Heart left ventricle (tissue), 16 donors: ENCODE measurements around the gene CHSY3. TPM values are rescaled to one million over a fixed set of nuclear protein-coding genes. Genes with fewer than 3 reads are reported as not detected.

ENCODE experiments used
- ATAC-seq, 4 donors: fragments of 200-7000 bp; cut with Tn5 transposase; one replicate each; pipeline ENCODE4 v1.9.1; 2020 to 2022; ENCODE audit warnings: moderate library complexity in 4 of 4, mild to moderate bottlenecking in 3 of 4, moderate number of reproducible peaks in 1 of 4
- DNase-seq, 5 donors: peaks; one replicate each; pipeline ENCODE4 v3.0.0-alpha.2; 2020
- H3K27ac ChIP-seq, 12 donors: fragments of 200-600 bp; sonication (generic) in 4 of 12; one replicate each; pipeline versions ENCODE4 v1.5.0 to v1.8.0; 2016 to 2022; ENCODE audit warnings: mild to moderate bottlenecking in 2 of 12
- H3K27me3 ChIP-seq, 9 donors: fragments of 200-600 bp; sonication (generic) in 2 of 9; one replicate each; pipeline versions ENCODE4 v1.5.1 to v1.8.0; 2016 to 2022; ENCODE audit warnings: mild to moderate bottlenecking in 3 of 9
- H3K36me3 ChIP-seq, 9 donors: fragments of 200-600 bp; sonication (generic) in 2 of 9; one replicate each; pipeline versions ENCODE4 v1.5.0 to v1.8.0; 2018 to 2022; ENCODE audit warnings: mild to moderate bottlenecking in 2 of 9
- H3K4me1 ChIP-seq, 12 donors: fragments of 200-600 bp; sonication (generic) in 4 of 12; one replicate each; pipeline versions ENCODE4 v1.5.0 to v1.8.0; 2016 to 2022; ENCODE audit warnings: mild to moderate bottlenecking in 3 of 12
- H3K4me3 ChIP-seq, 12 donors: fragments of 200-600 bp; sonication (generic) in 4 of 12; one replicate each; pipeline versions ENCODE4 v1.5.0 to v1.8.0; 2017 to 2022; ENCODE audit warnings: mild to moderate bottlenecking in 9 of 12, moderate library complexity in 4 of 12
- H3K9me3 ChIP-seq, 12 donors: fragments of 200-600 bp; sonication (generic) in 4 of 12; one replicate each; pipeline versions ENCODE4 v1.5.0 to v1.8.0; 2016 to 2022; ENCODE audit warnings: mild to moderate bottlenecking in 1 of 12
- POLR2A ChIP-seq, 2 donors: fragments of 450-650 bp; IDR thresholded peaks; one replicate each; pipeline ENCODE4 v1.6.1; 2017; ENCODE audit warnings: antibody characterized with exemption in 2 of 2, mild to moderate bottlenecking in 2 of 2, moderate library complexity in 2 of 2
- WGBS, 4 donors: extraction: QIAGEN DNeasy Blood & Tissue Kit in 2 of 4; methylation state at CpG; one replicate each; pipeline versions ENCODE4 v1.1.5 to v1.1.7; 2013 to 2018; 5-methylcytosine and 5-hydroxymethylcytosine counted together
- intact Hi-C, 10 donors: fragments of 100-400 bp; cut with DNase I; formaldehyde crosslinking; loops; one replicate each; pipeline versions ENCODE4 v1.11.1 to v1.14.2; 2022
- polyA plus RNA-seq, 2 donors: library from polyadenylated mRNA; stranded (reverse); fragments of 200-250 nt; gene quantifications; one replicate each; pipeline ENCODE4 v1.2.3, GENCODE V29; 2013
- total RNA-seq, 9 donors: library from RNA; depleted of rRNA in 2 of 9; stranded (reverse); fragments of >200 nt in 2 of 9; fragmentation: NEBNext Ultra II Directional in 3 of 9; extraction: Animal tissue kit (Norgen Biotek cat#: 25700) in 3 of 9; gene quantifications; one replicate each; pipeline versions ENCODE4 v1.1.0 to v1.2.4, GENCODE V29; 2016 to 2023
- TF ChIP-seq, protein P1 (sequence below), 12 donors: fragments of 200-600 bp; sonication (generic) in 4 of 12; IDR thresholded peaks; one replicate each; pipeline versions ENCODE4 v1.5.0 to v1.8.0; 2018 to 2022; ENCODE audit warnings: antibody characterized with exemption in 12 of 12, mild to moderate bottlenecking in 5 of 12
- donor health status: ischemic (EF 13 %, LVEDD 7.1; RV severe dilation, severe dysfunction).
- donor health status: healthy with polysubstance abuse.
- donor health status: DM: no; HTN: yes; CAD: no.
- donor health status: DM: no; HTN: no; CAD: no.
- donor health status: ischemic (EF 25% LVEDD 6.9; RV normal size, moderate dysfunction).
- donor health status: ischemic (EF 25% LVEDD 5.7; RV mildly dilated, moderate dysfunction).
- donor health status: healthy.
- donor health status: DM: yes; HTN: yes; CAD: no.
- donor health status: ischemic (EF 35%, LVEDD 5.7; RV mildly dilated, moderate dysfunction).
- donor health status: nonischemic (EF 11% LVEDD 7.7; RV severe dilation, severe dysfunction).
- donor health status: DM: yes; HTN: yes; CAD: no.
- donor health status: PGD.
- donor health status: ischemic (EF 29% LVEDD 5.4; RV normal size, mild dysfunction).
- donor health status: nonischemic (EF 23%, LVEDD 6.1; RV moderate dilation, normal function).

Gene CHSY3
- total and polyA plus RNA-seq, 11 donors = 0.04 to 2.9 (median 1.0) TPM

DNA sequence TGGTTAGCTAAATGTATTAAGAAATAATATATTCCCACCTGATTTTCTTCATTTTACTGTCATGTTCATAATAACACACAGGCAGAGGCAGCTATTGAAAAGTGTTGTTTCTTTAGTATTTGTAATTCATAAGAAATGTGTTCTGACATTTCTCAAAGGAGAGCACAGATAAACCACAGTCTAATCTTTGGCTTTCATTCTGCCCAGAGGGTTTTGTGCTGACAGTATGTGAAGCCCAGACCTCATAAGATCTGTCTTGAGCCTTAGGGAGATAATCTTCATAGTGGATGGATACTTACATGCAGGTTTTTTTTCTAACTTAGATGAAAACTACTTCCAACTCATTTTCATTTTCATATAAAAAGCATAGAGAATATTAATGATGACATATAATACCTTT lies 206.1 kb downstream of the CHSY3 start:
- TF ChIP-seq, protein P1, sequence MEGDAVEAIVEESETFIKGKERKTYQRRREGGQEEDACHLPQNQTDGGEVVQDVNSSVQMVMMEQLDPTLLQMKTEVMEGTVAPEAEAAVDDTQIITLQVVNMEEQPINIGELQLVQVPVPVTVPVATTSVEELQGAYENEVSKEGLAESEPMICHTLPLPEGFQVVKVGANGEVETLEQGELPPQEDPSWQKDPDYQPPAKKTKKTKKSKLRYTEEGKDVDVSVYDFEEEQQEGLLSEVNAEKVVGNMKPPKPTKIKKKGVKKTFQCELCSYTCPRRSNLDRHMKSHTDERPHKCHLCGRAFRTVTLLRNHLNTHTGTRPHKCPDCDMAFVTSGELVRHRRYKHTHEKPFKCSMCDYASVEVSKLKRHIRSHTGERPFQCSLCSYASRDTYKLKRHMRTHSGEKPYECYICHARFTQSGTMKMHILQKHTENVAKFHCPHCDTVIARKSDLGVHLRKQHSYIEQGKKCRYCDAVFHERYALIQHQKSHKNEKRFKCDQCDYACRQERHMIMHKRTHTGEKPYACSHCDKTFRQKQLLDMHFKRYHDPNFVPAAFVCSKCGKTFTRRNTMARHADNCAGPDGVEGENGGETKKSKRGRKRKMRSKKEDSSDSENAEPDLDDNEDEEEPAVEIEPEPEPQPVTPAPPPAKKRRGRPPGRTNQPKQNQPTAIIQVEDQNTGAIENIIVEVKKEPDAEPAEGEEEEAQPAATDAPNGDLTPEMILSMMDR (IDR thresholded peaks at IDR 0.05) = no peak
- no peak for TF ChIP-seq POLR2A (IDR thresholded peaks at IDR 0.05)
- intact Hi-C loops = loop anchor here in 1 of 10 donors (10.0 kb wide), 1 partner anchor 994 kb away; no protein-coding TSS in a partner anchor
- ATAC-seq = no peak

DNA sequence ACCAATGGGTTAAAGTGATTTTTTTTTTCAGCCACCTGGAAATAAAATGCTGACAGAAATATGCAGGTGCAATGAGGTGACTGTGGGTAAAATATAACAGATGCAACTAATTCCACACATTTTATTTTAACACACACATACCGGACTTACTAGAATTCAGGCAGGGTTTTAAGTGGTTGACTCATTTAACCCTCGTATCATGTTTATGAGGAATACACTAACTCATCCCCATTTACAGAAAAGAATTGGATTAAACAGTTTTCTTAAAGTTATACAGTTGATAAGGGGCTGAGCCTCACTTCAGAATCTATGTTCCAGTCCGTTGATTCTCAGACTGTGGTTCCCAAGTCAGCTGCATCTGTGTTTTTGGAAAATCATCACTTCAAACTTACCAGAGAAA lies 207.5 kb downstream of the CHSY3 start:
- Histone ChIP-seq H3K4me1 (peaks cover 0 to 8% (median 0%) of the 10 kb centered on the region in 12 donors), H3K27ac (no peak overlapping the region), H3K27me3 (no peaks in the 10 kb centered on the region), H3K4me3 (no peak overlapping the region), H3K9me3 (no peaks in the 10 kb centered on the region), H3K36me3 (no peaks in the 10 kb centered on the region)
- DNase-seq (no peak), ATAC-seq (no peak)
- WGBS, 4 donors = 90 to 93% (median 91%) methylated on average over 3 of the region's 3 CpGs
- intact Hi-C loops = loop anchor here in 1 of 10 donors (10.0 kb wide), 1 partner anchor 993 kb away; no protein-coding TSS in a partner anchor
- TF ChIP-seq, protein P1 (IDR thresholded peaks at IDR 0.05) = no peak
- no peak for TF ChIP-seq POLR2A (IDR thresholded peaks at IDR 0.05)

More for the DNA sequence above, 206.1 kb downstream of the CHSY3 start:
- H3K4me3 ChIP-seq = no peak overlapping the region
- H3K9me3 ChIP-seq = no peaks in the 10 kb centered on the region
- H3K4me1 ChIP-seq = peaks cover 0 to 4% (median 0%) of the 10 kb centered on the region in 12 donors
- no peak for DNase-seq
- no peaks in the 10 kb centered on the region for H3K36me3 ChIP-seq
- H3K27me3 ChIP-seq = no peaks in the 10 kb centered on the region
- H3K27ac ChIP-seq = no peak overlapping the region

DNA sequence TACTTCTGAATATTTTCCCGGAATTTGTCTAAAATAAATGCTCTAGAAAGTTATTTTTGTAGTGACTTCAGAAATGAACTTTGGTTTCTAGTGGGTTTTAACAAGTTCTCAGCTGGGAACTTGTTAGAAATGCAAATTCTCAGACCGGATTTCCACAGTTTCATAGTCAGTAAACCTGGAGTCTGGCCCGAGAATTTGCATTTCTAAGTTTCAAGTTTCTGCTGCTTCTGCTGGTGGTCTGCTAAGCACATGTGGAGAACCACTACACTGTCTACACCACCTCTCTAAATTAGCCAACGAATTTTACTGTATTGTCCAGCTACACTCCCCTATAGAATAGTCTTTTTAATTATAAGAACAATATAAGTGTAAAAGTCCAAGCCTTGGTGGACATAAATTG lies 208.0 kb downstream of the CHSY3 start:
- Histone ChIP-seq H3K9me3 (no peaks in the 10 kb centered on the region), H3K27me3 (no peaks in the 10 kb centered on the region), H3K36me3 (no peaks in the 10 kb centered on the region), H3K4me1 (peaks cover 0 to 8% (median 0%) of the 10 kb centered on the region in 12 donors), H3K27ac (no peak overlapping the region), H3K4me3 (no peak overlapping the region)
- intact Hi-C loops = loop anchor here in 1 of 10 donors (10.0 kb wide), 1 partner anchor 993 kb away; no protein-coding TSS in a partner anchor
- no peak for TF ChIP-seq POLR2A (IDR thresholded peaks at IDR 0.05)
- TF ChIP-seq, protein P1 (IDR thresholded peaks at IDR 0.05) = no peak
- DNase-seq (no peak), ATAC-seq (no peak)
- 88 to 91% (median 90%) methylated on average over 4 of the region's 4 CpGs for WGBS, 4 donors

DNA sequence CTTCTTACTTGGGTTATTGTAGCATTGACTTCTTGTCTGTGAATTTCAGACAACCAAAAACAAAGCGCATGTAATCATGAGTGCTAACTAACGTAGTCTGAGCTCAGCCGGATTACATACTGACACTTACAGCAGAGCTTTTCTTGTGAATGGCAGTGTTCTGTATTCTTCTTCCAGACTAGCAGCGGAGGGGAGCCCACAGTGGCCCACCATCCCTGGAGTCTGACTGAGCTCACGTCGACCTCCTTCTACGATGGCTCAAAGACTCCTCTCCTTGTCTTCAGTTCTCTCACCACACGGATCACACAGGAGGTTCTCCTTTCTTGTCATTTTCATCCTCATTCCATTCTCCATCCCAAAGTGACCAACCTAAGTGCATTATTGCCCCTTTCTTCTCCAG lies 211.4 kb downstream of the CHSY3 start:
- peaks cover 0 to 4% (median 0%) of the 10 kb centered on the region in 12 donors for H3K4me1 ChIP-seq
- no peak overlapping the region for H3K27ac ChIP-seq
- intact Hi-C loops = loop anchor here in 1 of 10 donors (10.0 kb wide), 1 partner anchor 989 kb away; no protein-coding TSS in a partner anchor
- no peak for TF ChIP-seq POLR2A (IDR thresholded peaks at IDR 0.05)
- TF ChIP-seq, protein P1 (IDR thresholded peaks at IDR 0.05) = no peak
- no peaks in the 10 kb centered on the region for H3K27me3 ChIP-seq
- ATAC-seq = no peak
- no peaks in the 10 kb centered on the region for H3K36me3 ChIP-seq
- H3K9me3 ChIP-seq = no peaks in the 10 kb centered on the region
- DNase-seq = no peak
- WGBS, 4 donors = 87 to 93% (median 91%) methylated on average over 8 of the region's 8 CpGs
- no peak overlapping the region for H3K4me3 ChIP-seq
